ENCODE results near the gene QRSL1.

DNA sequence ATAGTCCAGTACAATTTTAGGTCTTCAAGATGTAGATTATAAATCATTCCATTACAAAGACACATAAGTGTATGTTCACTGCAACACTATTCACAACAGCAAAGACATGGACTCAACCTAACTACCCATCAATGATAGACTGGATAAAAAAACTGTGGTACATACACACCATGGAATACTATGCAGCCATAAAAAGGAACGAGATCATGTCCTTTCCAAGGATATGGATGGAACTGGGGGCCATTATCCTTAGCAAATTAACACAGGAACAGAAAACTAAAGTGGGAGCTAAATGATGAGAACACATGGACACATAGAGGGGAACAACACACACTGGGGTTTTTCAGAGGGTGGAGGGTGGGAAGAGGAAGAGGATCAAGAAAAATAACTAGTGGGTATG lies 6.3 kb upstream of the QRSL1 start:
- no peak for TF ChIP-seq POLR2A (IDR thresholded peaks at IDR 0.05; ENCODE audit: low read length)
- no peak for TF ChIP-seq GATA1 (IDR thresholded peaks at IDR 0.05; ENCODE audit: low read depth, low read length)
